ENCODE results near the gene RNF175.

Gene RNF175

DNA sequence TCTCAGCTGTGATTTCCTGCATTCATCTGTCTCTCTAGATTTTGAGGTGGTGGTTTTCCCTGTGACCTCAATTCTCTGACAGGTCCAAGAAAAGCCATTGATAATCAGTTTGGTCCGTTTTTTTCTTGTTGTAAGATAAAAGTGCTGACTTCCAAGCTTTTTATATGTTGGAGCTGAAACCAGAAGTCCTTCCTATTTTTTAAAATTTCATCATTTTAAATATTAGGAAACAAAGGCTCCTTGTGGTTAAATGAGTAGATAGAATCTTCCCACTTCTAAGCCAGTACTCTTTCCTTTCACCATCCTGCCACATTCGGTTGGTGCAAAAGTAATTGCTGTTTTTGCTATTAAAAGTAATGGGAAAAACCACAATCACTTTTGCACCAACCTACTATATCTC is 18.3 kb downstream of the RNF175 start:
- DNase-seq: no peak

DNA sequence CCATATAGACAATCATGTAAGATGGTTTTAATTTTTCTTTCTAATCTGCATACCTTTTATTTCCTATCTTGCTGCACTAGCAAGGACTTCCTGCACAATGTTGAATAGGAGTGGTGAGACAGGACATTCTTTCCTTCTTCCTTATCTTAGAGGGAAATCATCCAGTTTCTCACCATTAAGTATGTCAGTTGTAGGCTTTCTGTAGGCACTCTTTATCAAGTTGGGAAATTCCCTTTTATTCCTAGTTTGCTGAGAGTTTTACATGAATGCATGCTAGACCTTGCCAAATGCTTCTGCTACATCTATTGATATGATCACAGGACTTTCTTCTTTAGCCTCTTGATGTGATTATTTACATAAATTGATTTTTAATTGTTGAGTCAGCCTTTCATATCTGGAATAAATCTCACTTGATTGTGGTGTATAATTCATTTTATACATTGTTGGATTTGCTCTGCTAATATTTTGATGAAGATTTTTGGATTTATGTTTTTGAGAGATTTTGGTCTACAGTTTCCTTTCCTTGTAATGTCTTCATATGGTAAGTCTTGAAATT is 23.8 kb downstream of the RNF175 start:
- DNase-seq: no peak

GRCh38 chr4:153733751-153734448 is 25.9 kb downstream of the RNF175 start:
- DNase-seq: no peak

GRCh38 chr4:153731239-153731638 is 28.6 kb downstream of the RNF175 start:
- no peak for DNase-seq

- DNase-seq: no peak
Observed at GRCh38 chr4:153729895-153730294, 29.9 kb downstream of the RNF175 start.

- DNase-seq: no peak
Observed at GRCh38 chr4:153728660-153729059, 31.2 kb downstream of the RNF175 start.

DNA sequence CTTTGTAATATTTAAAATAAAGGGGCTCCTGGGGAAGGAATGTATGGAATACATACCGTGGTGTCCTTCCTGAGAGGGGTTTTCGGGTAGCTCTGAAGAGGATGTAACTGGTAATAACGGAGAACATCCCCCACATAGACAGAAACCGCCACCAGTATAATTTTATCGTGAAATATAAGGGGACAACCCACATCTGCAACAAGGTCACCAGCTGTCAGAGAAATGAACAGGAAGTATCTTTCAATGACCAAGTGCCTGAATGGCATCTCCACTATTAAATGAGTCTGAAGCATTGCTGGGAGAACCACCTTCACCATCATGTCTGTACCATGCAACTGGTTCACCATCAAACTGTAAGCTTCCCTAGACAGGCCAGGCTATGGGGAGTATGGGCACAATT is 31.7 kb downstream of the RNF175 start:
- no peak for DNase-seq

DNA sequence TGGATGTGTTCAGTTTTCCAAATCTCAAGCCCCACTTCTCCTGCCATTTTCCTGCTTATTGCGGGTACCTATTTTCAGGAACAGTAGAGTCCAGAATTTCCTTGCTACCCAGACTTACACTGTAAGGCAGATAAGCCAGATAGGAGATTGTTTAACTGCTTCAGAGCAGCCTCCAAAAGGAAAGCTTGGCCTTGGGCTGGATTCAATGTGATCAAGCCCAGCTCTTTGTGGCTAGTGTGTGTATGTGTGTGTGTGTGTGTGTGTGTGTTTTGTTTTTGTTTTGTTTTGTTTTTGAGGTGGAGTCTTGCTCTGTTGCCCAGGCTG is 34.0 kb downstream of the RNF175 start:
- DNase-seq: no peak

DNA sequence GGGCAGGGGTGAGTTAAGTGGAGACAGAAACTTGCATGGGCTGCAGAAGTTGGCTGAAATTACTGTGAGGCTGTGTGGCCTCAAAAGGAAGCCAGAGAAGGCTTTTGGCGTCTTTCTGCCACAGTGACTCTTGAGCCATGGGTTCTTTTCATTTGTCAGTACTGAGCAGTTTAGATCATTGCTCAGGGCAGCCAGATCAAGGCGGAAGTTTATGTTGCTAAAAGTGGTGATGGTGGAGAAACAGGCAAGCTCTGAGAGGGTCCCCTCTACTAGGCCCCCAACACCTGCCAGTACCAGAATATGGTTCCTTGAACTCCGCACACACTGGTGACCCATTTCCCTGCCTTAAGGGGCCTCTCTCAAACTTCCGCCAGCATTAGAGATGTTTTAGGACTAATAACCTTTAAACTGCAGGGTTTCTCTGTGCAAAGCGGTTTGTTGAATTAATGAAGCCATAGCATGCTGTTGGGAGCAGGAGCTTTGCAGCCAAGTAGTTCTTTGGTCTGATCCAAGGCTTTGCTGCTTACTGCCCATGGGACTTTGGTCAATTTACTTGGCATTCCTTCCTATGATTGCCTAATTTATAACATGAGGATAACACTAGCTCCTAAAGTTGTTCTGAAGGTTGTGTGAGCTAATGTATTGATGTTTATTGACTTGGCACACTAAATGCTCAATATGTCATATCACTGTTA is 34.5 kb downstream of the RNF175 start:
- DNase-seq: peak; percentile 47

- no peak for DNase-seq
Observed at GRCh38 chr4:153724606-153725005, 35.2 kb downstream of the RNF175 start.

DNA sequence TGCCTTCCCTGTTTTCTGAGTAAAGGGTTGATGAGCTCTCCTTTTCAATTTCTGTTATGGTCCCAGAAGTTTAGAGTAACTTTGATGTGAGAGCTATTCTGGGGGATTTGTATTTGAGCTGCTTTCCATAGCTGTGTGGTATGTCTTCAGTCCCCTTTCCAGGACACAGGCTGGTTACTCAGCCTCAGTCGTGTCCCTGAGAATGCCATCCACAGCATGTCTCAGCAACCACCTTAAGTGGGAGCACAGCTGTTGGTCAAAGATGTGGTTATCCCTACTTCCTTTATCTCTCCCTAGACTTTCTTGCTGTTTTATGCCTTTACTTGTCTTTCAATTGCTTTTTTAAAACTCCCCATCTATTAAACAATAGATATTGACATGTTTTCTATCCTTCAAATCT is 37.8 kb downstream of the RNF175 start:
- no peak for DNase-seq

DNA sequence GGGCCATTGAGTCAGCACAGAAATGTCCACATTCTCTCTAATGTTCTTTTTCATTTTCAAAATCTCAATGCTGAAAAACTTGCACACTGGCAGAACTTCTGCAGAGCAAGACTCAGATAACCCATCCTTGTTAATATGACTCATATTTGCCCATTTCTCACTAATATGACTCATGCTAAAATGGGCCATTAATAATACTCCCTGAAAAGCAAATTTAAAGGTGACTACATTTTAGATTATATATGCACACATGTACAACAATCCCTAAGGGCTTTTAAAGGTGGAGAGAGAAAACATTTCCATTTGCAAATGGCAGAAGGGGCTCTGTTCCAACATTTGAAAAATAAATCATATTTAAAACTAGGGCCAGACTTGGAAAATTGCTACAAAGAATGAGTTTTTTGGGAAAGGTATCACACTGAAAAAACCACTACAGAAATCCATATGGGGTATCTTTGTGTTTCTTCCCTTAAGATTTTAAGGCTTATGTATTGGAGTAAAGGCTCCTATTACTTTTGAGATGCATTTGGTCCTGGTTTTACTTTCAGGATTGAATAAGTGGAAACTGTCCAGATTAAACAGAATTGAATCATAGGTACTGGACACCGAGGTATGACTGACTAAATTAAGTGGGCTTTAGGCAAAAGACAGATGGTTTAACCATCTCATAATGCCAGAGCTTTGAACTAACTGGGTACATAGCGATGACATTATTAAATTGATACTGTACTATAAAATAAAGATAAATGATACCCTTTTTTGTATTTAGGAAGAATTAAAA is 45.8 kb downstream of the RNF175 start:
- no peak for DNase-seq

GRCh38 chr4:153710681-153711080 is 49.1 kb downstream of the RNF175 start:
- DNase-seq: no peak

- no peak for DNase-seq
Observed at GRCh38 chr4:153706519-153706918, 53.3 kb downstream of the RNF175 start.

DNA sequence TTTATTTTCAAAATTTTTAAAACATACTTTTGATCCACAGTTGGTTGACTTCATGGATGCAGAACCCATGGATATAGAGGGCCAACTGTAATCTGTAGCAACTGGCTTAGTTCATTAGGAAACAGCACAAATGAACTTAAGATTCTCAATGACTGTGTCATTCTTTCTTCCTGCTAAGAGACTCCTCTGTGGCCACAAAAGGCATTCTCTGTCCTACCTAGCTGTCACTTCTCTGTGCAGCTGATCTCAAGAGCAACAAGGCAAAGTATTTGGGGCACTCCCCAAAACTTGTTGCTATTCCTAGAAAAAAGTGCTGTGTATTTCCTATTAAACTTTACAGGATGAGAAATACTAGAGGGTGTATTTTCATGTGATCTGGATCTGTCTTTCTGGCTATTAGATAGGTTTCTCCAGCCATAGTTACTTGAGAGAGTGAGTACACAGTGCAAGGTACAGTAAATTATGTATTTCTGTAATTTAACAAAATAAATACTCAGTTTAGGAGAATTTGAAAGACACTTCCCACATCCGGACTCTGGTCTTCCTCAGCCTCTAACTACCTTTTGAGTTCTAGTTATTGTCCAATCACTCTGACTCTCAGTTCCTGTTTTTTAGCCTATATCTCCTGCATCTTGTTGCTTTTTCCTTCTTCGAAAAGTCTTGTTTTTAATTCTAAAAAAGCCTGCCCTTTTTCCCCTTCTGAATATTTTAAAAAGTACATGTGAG is 53.9 kb downstream of the RNF175 start:
- no peak for DNase-seq

DNA sequence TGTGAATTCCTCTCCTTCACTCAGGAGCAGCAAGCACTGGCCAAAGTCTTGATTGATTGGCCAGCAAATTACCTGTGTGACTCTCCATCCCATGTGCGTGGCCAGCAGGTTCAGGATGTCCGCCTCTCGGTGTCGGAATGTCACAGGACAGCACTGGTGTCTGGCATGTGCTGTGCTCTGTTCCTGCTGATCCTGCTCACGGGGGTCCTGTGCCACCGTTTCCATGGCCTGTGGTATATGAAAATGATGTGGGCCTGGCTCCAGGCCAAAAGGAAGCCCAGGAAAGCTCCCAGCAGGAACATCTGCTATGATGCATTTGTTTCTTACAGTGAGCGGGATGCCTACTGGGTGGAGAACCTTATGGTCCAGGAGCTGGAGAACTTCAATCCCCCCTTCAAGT is 55.3 kb downstream of the RNF175 start:
- no peak for DNase-seq

DNA sequence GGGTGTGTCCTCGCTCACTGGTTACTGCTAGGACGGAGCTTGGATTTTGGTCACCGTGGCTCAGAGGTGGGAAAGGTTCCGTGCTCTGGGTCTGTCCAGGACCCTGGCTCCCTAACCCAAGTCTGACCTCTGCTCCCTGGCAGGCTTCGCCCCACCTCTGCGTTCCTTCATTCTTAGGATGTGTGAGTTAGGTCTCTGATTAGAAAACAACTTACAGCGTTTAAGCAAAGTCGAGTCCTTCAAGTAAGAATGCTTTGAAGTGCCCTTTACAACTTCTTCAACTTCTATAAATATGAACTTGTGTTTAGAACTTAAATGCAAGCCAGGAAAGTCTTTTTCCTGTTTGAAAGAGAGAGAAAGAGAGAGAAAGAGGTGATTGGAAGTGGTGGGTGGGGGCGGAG is 74.9 kb downstream of the RNF175 start:
- no peak for DNase-seq

DNA sequence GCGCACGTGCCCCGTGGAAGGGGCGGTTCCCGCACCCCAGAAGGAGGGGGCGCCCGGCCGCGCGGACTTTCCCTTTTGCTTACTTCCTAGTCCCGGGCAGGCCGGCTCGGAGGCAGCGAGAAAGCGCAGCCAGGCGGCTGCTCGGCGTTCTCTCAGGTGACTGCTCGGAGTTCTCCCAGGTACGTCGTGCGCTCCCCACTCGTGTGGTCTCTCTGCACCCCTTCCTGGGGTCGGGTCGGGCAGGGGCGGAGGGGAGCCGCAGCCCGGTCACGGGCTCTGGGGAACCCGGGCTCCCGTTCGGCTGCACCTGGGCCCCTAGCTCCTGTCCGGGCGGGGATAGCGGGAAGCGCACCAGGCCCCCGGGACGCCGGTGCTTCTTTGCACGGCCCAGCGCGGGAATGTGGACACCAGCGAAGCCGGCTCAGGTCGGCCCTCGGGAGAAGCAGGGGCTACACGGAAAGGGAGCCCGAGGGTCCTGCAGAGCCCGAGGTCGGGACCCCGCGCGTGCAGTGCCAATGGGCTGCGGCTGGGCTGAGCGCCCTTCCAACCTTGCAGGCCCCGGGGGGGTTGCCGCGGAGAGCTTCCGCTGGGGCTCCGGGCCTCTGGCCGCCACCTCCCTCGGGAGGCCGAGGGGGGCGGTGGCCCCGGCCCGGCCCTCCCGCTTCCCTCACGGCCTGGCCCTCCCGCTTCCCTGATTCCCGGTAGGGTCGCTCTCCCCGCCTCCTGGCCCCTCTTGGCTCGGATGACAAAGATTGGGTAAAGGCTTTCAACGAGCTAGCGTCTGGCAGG is 75.4 kb downstream of the RNF175 start, which contains the start of gene TLR2:
Gene TLR2 (plus strand): TSS at position 99 of the 789 bp plus-strand sequence. CDS start 18,628 bp downstream, outside the sequence.
- DNase-seq: peak; percentile 57

- peak; percentile 72 for DNase-seq
Observed at GRCh38 chr4:153683763-153684181, 76.1 kb downstream of the RNF175 start.

- DNase-seq: no peak
Observed at GRCh38 chr4:153679486-153679885, 80.3 kb downstream of the RNF175 start.

DNA sequence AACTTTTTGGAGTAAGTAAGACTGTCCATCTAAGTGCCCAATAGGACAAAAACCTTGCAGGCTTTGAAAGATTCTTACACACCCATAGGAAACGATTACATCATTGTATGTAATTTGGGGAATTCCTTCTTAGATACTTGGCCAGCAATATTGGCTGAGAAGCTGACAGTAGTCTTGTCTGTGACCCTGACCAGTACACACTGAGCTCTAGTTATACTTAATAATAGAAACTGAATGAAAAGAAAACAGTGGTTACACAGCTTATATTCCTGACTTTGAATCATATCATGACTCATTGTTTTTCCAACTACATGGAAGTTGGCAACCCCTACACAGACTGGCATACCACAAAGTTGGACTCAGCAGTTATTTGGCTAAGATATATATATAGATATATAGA is 82.8 kb downstream of the RNF175 start:
- DNase-seq: no peak

DNA sequence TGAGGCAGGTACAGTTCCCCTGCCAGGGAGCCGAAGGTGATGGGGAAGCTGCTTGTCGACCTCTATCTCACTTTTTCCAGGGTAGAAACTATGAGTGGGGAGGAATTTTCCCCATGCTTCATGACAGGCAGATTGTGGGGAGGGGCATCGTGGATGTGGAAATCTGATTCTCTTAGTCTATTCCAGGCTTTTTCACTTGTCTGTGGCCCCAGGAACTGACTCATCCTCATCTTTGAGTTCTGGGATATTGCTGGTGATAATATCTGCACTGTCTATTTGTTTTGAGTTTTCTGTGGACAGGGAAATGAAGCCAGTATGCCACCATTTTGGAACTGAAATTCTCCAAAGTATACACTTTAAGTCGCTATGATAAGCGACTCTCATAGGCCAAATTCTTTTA is 83.3 kb downstream of the RNF175 start:
- DNase-seq: no peak

Measured in right forelimb (tissue), 1 donor.